Glutamatergic neuron (in vitro differentiated cells): ENCODE measurements around the gene MAVS. TPM values are rescaled to one million over a fixed set of nuclear protein-coding genes. Genes with fewer than 3 reads are reported as not detected.
"Not testable (repeated sequence)": the region's sequence is repeated elsewhere in the genome, so short reads cannot be mapped to it uniquely, and the experiment has no call there.

Source experiments
- DNase-seq: peaks from one replicate; pipeline ENCODE4 v3.0.0; 2022
- H3K27ac Mint-ChIP-seq: one replicate; pipeline ENCODE4 v1.8.0; 2020; ENCODE audit warnings: mild to moderate bottlenecking, mixed read lengths, inconsistent platforms; ENCODE audit not compliant: unreplicated experiment
- H3K27me3 Mint-ChIP-seq: one replicate; pipeline ENCODE4 v1.8.0; 2020; ENCODE audit warnings: mild to moderate bottlenecking, moderate library complexity, mixed read lengths, inconsistent platforms; ENCODE audit not compliant: unreplicated experiment
- H3K36me3 Mint-ChIP-seq: one replicate; pipeline ENCODE4 v1.8.0; 2020; ENCODE audit warnings: mild to moderate bottlenecking, mixed read lengths, inconsistent platforms; ENCODE audit not compliant: unreplicated experiment
- H3K4me1 Mint-ChIP-seq: one replicate; pipeline ENCODE4 v1.8.0; 2020; ENCODE audit warnings: mild to moderate bottlenecking, low read depth, mixed read lengths, inconsistent platforms; ENCODE audit not compliant: unreplicated experiment
- H3K4me3 Mint-ChIP-seq: one replicate; pipeline ENCODE4 v1.8.0; 2020; ENCODE audit warnings: mild to moderate bottlenecking, mixed read lengths, inconsistent platforms; ENCODE audit not compliant: unreplicated experiment
- H3K9me3 Mint-ChIP-seq: one replicate; pipeline ENCODE4 v1.8.0; 2020; ENCODE audit warnings: mild to moderate bottlenecking, moderate library complexity, mixed read lengths, inconsistent platforms; ENCODE audit not compliant: unreplicated experiment
- total RNA-seq: library from RNA; stranded (reverse); fragmentation: NEBNext Ultra II Directional; extraction: Animal tissue kit (Norgen Biotek cat#: 25700); gene quantifications from one replicate; pipeline ENCODE4 v1.2.1, GENCODE V29; 2021; ENCODE audit not compliant: unreplicated experiment
- TF ChIP-seq, protein P1 (sequence below): fragments of 200-600 bp; sonication (generic); IDR thresholded peaks from one replicate; pipeline ENCODE4 v1.5.0; 2021; ENCODE audit not compliant: partially characterized antibody, unreplicated experiment

The MAVS gene
- total RNA-seq, 1 donor from 2014 or later: 25.8 TPM

DNA sequence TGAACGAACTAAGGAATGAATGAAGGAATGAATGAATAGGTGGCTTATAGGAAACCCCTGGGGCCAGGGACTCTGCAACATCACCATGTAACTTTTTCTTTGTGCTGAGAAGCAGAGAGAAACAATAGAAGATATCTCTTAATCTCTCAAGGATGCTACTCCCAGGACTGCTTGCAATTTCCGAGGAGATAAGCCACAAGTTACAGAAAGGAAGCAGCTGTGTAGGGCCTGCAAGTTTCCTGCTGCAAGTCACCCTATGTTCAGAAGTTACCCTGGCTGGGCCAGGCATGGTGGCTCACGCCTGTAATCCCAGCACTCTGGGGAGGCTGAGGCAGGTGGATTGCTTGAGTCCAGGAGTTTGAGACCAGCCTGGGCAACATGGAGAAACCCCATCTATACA lies 7.3 kb upstream of the MAVS start:
- TF ChIP-seq, protein P1, sequence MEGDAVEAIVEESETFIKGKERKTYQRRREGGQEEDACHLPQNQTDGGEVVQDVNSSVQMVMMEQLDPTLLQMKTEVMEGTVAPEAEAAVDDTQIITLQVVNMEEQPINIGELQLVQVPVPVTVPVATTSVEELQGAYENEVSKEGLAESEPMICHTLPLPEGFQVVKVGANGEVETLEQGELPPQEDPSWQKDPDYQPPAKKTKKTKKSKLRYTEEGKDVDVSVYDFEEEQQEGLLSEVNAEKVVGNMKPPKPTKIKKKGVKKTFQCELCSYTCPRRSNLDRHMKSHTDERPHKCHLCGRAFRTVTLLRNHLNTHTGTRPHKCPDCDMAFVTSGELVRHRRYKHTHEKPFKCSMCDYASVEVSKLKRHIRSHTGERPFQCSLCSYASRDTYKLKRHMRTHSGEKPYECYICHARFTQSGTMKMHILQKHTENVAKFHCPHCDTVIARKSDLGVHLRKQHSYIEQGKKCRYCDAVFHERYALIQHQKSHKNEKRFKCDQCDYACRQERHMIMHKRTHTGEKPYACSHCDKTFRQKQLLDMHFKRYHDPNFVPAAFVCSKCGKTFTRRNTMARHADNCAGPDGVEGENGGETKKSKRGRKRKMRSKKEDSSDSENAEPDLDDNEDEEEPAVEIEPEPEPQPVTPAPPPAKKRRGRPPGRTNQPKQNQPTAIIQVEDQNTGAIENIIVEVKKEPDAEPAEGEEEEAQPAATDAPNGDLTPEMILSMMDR: no peak
- H3K9me3 Mint-ChIP-seq: no peaks in the 10 kb centered on the region
- H3K27ac Mint-ChIP-seq: no peak overlapping the region
- no peaks in the 10 kb centered on the region for H3K4me1 Mint-ChIP-seq
- H3K36me3 Mint-ChIP-seq: peaks cover 6% of the 10 kb centered on the region
- H3K4me3 Mint-ChIP-seq: no peak overlapping the region
- no peak for DNase-seq
- H3K27me3 Mint-ChIP-seq: peaks cover 2% of the 10 kb centered on the region

DNA sequence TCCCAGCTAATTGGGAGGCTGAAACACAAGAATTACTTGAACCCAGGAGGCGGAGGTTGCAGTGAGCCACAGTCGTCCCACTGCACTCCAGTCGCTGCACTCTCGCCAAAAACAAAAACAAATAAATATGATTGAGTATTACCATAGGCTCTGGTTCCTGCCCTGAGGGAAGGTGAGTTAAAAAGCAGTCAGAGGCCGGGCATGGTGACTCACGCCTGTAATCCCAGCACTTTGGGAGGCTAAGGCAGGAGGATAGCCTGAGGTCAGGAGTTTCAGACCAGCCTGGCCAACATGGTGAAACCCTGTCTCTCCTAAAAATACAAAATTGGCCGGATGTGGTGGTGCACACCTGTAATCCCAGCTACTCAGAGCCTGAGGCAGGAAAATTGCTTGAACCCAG lies 6.4 kb upstream of the MAVS start:
- H3K27me3 Mint-ChIP-seq, H3K36me3 Mint-ChIP-seq, DNase-seq, H3K9me3 Mint-ChIP-seq, H3K4me3 Mint-ChIP-seq, H3K4me1 Mint-ChIP-seq, H3K27ac Mint-ChIP-seq: not testable (repeated sequence)

DNA sequence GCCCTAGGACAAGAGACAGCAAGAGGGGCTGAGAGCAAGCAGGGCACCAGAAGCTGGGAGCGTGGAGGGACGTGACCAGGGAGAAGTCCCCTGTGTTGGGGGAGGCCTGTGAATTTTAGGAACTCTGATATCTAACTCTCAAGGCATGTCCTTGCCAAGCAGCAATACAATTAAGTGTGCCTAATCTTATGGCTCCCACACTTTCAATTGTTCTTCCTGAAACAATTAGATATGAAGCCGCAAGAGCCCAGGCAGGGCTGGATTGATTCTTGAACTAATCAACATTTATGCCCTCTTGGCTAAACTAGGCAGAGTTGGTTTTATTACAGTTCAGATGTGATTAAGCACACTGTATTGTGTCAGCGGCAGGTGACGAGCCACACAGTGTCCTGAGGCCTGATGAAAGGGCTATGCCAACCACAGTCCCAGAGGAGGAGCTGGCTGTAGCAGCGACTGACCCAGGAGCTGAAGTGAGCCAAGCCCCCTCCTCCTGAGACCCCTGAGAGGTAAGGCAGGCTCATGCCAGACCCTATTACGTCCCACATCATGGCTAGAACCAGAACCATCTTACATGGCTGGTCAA lies 4.2 kb upstream of the MAVS start:
- no peaks in the 10 kb centered on the region for H3K36me3 Mint-ChIP-seq
- peaks cover 4% of the 10 kb centered on the region for H3K27me3 Mint-ChIP-seq
- no peak overlapping the region for H3K4me3 Mint-ChIP-seq
- H3K27ac Mint-ChIP-seq: no peak overlapping the region
- no peaks in the 10 kb centered on the region for H3K9me3 Mint-ChIP-seq
- TF ChIP-seq, protein P1: no peak
- peaks cover 2% of the 10 kb centered on the region for H3K4me1 Mint-ChIP-seq
- DNase-seq: no peak

DNA sequence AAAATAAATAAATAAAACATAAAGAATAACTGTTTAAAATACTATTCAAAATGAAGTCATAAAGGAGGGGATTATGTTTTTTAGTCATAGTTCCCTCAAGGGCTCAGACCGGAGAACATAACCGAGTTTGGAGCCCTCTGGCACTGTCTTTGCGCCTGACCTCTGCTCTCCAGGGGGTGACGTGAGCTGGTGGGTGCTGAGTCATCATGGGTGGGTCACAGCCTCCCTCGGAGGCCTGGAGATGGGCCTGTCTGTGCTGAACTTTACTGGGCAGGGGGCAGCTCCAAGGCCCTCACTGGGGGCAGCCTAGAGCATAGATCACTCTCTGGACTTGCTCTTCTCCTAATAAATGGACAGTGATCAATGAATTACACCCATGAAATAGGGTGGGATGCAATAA lies 3.1 kb upstream of the MAVS start:
- H3K9me3 Mint-ChIP-seq: no peaks in the 10 kb centered on the region
- peaks cover 5% of the 10 kb centered on the region for H3K27me3 Mint-ChIP-seq
- H3K27ac Mint-ChIP-seq: no peak overlapping the region
- TF ChIP-seq, protein P1: no peak
- no peaks in the 10 kb centered on the region for H3K36me3 Mint-ChIP-seq
- H3K4me3 Mint-ChIP-seq: no peak overlapping the region
- DNase-seq: no peak
- peaks cover 2% of the 10 kb centered on the region for H3K4me1 Mint-ChIP-seq

DNA sequence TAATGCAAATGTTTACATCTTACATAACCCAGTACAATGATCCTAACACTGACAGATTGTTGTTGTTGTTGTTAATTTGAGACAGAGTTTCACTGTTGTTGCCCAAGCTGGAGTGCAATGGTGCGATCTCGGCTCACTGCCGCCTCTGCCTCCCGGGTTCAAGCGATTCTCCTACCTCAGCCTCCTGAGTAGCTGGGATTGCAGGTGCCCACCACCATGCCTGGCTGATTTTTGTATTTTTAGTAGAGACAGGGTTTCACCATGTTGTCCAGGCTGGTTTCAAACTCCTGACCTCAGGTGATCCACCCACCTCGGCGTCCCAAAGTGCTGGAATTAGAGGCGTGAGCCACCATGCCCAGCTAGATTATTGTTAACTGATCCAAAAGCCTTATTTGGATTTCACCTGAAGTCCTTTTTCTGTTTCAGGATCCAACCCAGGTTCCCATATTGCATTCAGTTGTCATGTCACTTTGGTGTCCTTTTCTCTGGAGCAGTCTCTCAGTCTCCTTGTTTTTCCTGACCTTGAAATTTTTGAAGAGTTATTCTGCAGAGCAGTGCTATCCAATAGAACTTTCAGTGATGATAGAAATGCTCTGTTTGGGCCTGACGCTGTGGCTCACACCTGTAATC lies 2.5 kb upstream of the MAVS start:
- not testable (repeated sequence) for H3K9me3 Mint-ChIP-seq, DNase-seq, H3K36me3 Mint-ChIP-seq, H3K4me3 Mint-ChIP-seq, H3K27me3 Mint-ChIP-seq, H3K4me1 Mint-ChIP-seq, H3K27ac Mint-ChIP-seq

DNA sequence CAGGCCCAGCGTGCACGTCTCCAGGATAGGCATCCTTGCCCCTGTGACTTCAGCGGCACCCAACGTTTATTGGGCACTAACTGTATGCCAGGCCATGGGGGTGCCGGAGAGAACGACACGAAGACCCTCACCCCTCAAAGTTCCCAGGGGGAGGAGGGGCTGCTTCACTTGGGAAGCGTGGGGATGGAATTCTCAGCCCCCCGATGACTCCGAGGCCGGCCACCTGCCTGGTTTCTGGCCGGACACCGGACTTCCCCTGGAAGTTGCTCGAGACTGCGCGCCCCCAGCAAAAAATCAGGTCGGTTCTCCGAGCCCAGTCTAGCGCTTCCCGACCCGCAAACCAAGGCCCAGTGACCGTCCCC lies 275 bp upstream of the MAVS start:
- no peaks in the 10 kb centered on the region for H3K36me3 Mint-ChIP-seq
- peaks cover 4% of the 10 kb centered on the region for H3K9me3 Mint-ChIP-seq
- H3K27ac Mint-ChIP-seq: no peak overlapping the region
- H3K27me3 Mint-ChIP-seq: peaks cover 2% of the 10 kb centered on the region
- TF ChIP-seq, protein P1: no peak
- peaks cover 2% of the 10 kb centered on the region for H3K4me1 Mint-ChIP-seq
- H3K4me3 Mint-ChIP-seq: peak overlapping the region; percentile 88
- no peak for DNase-seq
